Smooth muscle cell (in vitro differentiated cells): ENCODE results near the gene ZIM2. TPM values are rescaled to one million over a fixed set of nuclear protein-coding genes. Genes with fewer than 3 reads are reported as not detected.
"Not testable (repeated sequence)": the region's sequence is repeated elsewhere in the genome, so short reads cannot be mapped to it uniquely, and the experiment has no call there.

Experiments
- DNase-seq: peaks from one replicate; lab custom pipeline; 2025; ENCODE audit not compliant: unreplicated experiment; lab: John Stamatoyannopoulos, UW
- H2AFZ ChIP-seq: fragments of 200-600 bp; sonication (generic); 2 replicates; pipeline ENCODE4 v1.6.0; 2016; ENCODE audit warnings: antibody characterized with exemption, low read depth, mild to moderate bottlenecking
- H3F3A ChIP-seq: fragments of 200-600 bp; sonication (generic); 2 replicates; pipeline ENCODE4 v1.6.0; 2017; ENCODE audit warnings: antibody characterized with exemption, low read depth
- H3K27ac ChIP-seq: fragments of 200-600 bp; sonication (generic); 2 replicates; pipeline ENCODE4 v1.5.1; 2016; ENCODE audit warnings: low read depth, mild to moderate bottlenecking
- H3K27me3 ChIP-seq: fragments of 200-600 bp; sonication (generic); 2 replicates; pipeline ENCODE4 v1.6.1; 2016; ENCODE audit warnings: low read depth, mild to moderate bottlenecking
- H3K36me3 ChIP-seq: fragments of 200-600 bp; sonication (generic); 2 replicates; pipeline ENCODE4 v1.5.1; 2016; ENCODE audit warnings: low read depth
- H3K4me1 ChIP-seq: fragments of 200-600 bp; sonication (generic); 2 replicates; pipeline ENCODE4 v1.5.1; 2016; ENCODE audit warnings: low read depth
- H3K4me2 ChIP-seq: fragments of 200-600 bp; sonication (generic); 2 replicates; pipeline ENCODE4 v1.6.0; 2016; ENCODE audit warnings: mild to moderate bottlenecking
- H3K4me3 ChIP-seq: fragments of 200-600 bp; sonication (generic); 2 replicates; pipeline ENCODE4 v1.5.1; 2016; ENCODE audit warnings: mild to moderate bottlenecking
- H3K79me2 ChIP-seq: fragments of 200-600 bp; sonication (generic); 2 replicates; pipeline ENCODE4 v1.6.0; 2016; ENCODE audit warnings: low read depth, mild to moderate bottlenecking
- H3K9ac ChIP-seq: fragments of 200-600 bp; sonication (generic); 2 replicates; pipeline ENCODE4 v1.6.0; 2016; ENCODE audit warnings: low read depth
- H3K9me3 ChIP-seq: fragments of 200-600 bp; sonication (generic); replicated peaks from 2 replicates; pipeline ENCODE4 v1.5.1; 2016; ENCODE audit warnings: low read depth
- H4K20me1 ChIP-seq: fragments of 200-600 bp; sonication (generic); 2 replicates; pipeline ENCODE4 v1.6.0; 2016; ENCODE audit warnings: low read depth
- WGBS: methylation state at CpG from one replicate; pipeline ENCODE4 v1.1.7; 2016; ENCODE audit warnings: low lambda C conversion rate; 5-methylcytosine and 5-hydroxymethylcytosine counted together
- polyA plus RNA-seq: library from polyadenylated mRNA; unstranded; fragments of >200 nt; fragmentation: Nextera tagmentation; extraction: Ambion mirVana; gene quantifications from 2 replicates; pipeline ENCODE4 v1.2.1, GENCODE V29; 2016
- total RNA-seq: library from RNA; depleted of rRNA; stranded (reverse); fragments of >200 nt; gene quantifications from 2 replicates; pipeline ENCODE4 v1.2.3, GENCODE V29; 2014
- TF ChIP-seq, protein P1 (sequence below): fragments of 200-600 bp; sonication (generic); IDR thresholded peaks from 2 replicates; pipeline ENCODE4 v1.5.1; 2017; ENCODE audit warnings: borderline replicate concordance, mild to moderate bottlenecking, antibody characterized with exemption; ENCODE audit not compliant: insufficient read depth, poor library complexity, severe bottlenecking

The ZIM2 gene
- total and polyA plus RNA-seq, 2 experiments from 2014 or later: not detected

DNA sequence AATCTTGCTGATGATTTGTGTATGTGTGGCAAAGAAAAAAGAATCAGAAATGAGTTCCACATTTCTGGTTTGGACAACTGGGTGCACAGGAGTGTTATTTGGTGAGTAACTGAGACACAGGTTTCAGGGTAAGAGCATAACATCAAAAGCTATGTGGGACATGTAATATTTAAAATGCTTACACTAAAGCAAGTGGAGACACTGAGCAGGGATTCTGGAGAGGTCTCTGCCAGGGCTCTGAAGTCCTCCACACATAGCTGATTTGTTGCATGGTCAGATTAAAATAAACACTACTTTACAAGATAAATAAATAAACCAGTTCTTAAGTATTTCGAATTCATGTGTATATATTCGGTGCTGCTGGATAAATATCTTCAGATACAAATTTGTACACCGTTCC, 16.3 kb upstream of the ZIM2 start:
- H3K27ac ChIP-seq: no peak overlapping the region
- H3K4me3 ChIP-seq: no peak overlapping the region
- no peaks in the 10 kb centered on the region for H3K79me2 ChIP-seq
- no peaks in the 10 kb centered on the region for H3K27me3 ChIP-seq
- H3K4me1 ChIP-seq: no peaks in the 10 kb centered on the region
- peaks cover 9% of the 10 kb centered on the region for H3K9me3 ChIP-seq
- H3F3A ChIP-seq: no peaks in the 10 kb centered on the region
- no peak overlapping the region for H3K4me2 ChIP-seq
- no peaks in the 10 kb centered on the region for H4K20me1 ChIP-seq
- no peaks in the 10 kb centered on the region for H3K36me3 ChIP-seq
- no peak overlapping the region for H2AFZ ChIP-seq
- WGBS: 59% methylated on average over 3 of the region's 3 CpGs
- DNase-seq: no peak
- H3K9ac ChIP-seq: no peak overlapping the region
- TF ChIP-seq, protein P1, sequence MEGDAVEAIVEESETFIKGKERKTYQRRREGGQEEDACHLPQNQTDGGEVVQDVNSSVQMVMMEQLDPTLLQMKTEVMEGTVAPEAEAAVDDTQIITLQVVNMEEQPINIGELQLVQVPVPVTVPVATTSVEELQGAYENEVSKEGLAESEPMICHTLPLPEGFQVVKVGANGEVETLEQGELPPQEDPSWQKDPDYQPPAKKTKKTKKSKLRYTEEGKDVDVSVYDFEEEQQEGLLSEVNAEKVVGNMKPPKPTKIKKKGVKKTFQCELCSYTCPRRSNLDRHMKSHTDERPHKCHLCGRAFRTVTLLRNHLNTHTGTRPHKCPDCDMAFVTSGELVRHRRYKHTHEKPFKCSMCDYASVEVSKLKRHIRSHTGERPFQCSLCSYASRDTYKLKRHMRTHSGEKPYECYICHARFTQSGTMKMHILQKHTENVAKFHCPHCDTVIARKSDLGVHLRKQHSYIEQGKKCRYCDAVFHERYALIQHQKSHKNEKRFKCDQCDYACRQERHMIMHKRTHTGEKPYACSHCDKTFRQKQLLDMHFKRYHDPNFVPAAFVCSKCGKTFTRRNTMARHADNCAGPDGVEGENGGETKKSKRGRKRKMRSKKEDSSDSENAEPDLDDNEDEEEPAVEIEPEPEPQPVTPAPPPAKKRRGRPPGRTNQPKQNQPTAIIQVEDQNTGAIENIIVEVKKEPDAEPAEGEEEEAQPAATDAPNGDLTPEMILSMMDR: no peak

GRCh38 chr19:56852361-56852760, 11.8 kb upstream of the ZIM2 start:
- not testable (repeated sequence) for H3K9me3 ChIP-seq, H3K4me2 ChIP-seq
- WGBS: 69% methylated on average over 2 of the region's 2 CpGs

DNA sequence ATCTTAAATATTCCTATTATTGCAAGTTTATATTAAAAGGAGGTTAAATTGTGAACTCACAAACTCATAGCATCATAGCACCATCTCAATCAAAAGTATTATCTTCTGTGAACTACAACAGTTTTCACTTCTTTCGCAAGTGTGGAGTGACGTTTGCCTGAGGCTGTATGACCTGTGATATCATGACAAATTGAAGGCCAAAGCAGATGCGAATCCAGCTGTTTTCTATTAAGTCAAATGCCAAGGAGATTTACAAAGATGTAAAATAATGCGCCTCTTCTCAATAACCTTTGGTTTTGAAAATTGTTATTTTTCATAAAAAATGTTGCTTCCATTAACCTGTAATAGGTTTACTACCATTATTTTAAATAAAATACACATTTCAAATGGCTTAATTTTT, 7.6 kb upstream of the ZIM2 start:
- TF ChIP-seq, protein P1: no peak
- no peaks in the 10 kb centered on the region for H3F3A ChIP-seq
- no peaks in the 10 kb centered on the region for H4K20me1 ChIP-seq
- peaks cover 9% of the 10 kb centered on the region for H3K9me3 ChIP-seq
- H3K9ac ChIP-seq: no peak overlapping the region
- no peak overlapping the region for H3K4me3 ChIP-seq
- no peaks in the 10 kb centered on the region for H3K79me2 ChIP-seq
- no peak overlapping the region for H3K27ac ChIP-seq
- no peaks in the 10 kb centered on the region for H3K4me1 ChIP-seq
- H3K36me3 ChIP-seq: no peaks in the 10 kb centered on the region
- no peak overlapping the region for H3K4me2 ChIP-seq
- no peak overlapping the region for H2AFZ ChIP-seq
- 70% methylated on average over 4 of the region's 4 CpGs for WGBS
- DNase-seq: no peak
- no peaks in the 10 kb centered on the region for H3K27me3 ChIP-seq

More at GRCh38 chr19:56852361-56852760, 11.8 kb upstream of the ZIM2 start:
- not testable (repeated sequence) for H3K9ac ChIP-seq, H3K27me3 ChIP-seq, H3K36me3 ChIP-seq, H3K79me2 ChIP-seq, H3K4me3 ChIP-seq, DNase-seq, H3F3A ChIP-seq, H3K4me1 ChIP-seq, H3K27ac ChIP-seq, H2AFZ ChIP-seq, H4K20me1 ChIP-seq

DNA sequence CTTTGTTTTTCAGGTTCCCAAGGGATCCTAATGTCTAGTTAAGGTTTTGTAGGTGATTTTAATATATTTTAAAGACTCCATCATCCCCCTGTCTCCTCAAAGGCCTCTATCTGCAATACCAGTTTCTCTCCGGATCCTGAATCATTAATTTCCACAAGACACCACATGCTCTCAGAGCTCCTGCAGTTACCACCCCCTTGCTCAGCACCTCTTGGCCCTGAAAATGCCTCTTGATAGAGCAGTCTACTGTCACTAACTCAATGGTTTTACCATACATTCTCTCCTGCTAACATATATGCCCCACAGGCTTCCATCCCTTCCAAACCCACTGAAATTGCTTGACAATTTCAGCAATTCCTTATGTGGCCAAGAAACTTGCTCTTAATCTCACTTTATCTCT, 1.9 kb upstream of the ZIM2 start:
- TF ChIP-seq, protein P1: no peak
- DNase-seq: no peak
- no peaks in the 10 kb centered on the region for H3K79me2 ChIP-seq
- H3K4me3 ChIP-seq: no peak overlapping the region
- H3K27me3 ChIP-seq: no peaks in the 10 kb centered on the region
- WGBS: 68% methylated on average over 1 of the region's 1 CpG
- H3K9ac ChIP-seq: no peak overlapping the region
- peaks cover 9% of the 10 kb centered on the region for H3K9me3 ChIP-seq
- no peaks in the 10 kb centered on the region for H4K20me1 ChIP-seq
- no peaks in the 10 kb centered on the region for H3K4me1 ChIP-seq
- no peaks in the 10 kb centered on the region for H3K36me3 ChIP-seq
- no peak overlapping the region for H3K27ac ChIP-seq
- no peak overlapping the region for H2AFZ ChIP-seq
- no peaks in the 10 kb centered on the region for H3F3A ChIP-seq
- no peak overlapping the region for H3K4me2 ChIP-seq
